GM19468 (cell line): ENCODE data around the gene CARM1.
A peak's percentile ranks its signal among the peaks of the same experiment; 100 is the strongest.
"Not testable (repeated sequence)": the region's sequence is repeated elsewhere in the genome, so short reads cannot be mapped to it uniquely, and the experiment has no call there.

ENCODE experiments used
- ATAC-seq: cut with Tn5 transposase; IDR thresholded peaks from one replicate; pipeline ENCODE4 v1.9.1; 2021; ENCODE audit warnings: mild to moderate bottlenecking, moderate library complexity, moderate number of reproducible peaks; ENCODE audit not compliant: unreplicated experiment; ENCODE audit errors: extremely low read depth

Gene CARM1

DNA sequence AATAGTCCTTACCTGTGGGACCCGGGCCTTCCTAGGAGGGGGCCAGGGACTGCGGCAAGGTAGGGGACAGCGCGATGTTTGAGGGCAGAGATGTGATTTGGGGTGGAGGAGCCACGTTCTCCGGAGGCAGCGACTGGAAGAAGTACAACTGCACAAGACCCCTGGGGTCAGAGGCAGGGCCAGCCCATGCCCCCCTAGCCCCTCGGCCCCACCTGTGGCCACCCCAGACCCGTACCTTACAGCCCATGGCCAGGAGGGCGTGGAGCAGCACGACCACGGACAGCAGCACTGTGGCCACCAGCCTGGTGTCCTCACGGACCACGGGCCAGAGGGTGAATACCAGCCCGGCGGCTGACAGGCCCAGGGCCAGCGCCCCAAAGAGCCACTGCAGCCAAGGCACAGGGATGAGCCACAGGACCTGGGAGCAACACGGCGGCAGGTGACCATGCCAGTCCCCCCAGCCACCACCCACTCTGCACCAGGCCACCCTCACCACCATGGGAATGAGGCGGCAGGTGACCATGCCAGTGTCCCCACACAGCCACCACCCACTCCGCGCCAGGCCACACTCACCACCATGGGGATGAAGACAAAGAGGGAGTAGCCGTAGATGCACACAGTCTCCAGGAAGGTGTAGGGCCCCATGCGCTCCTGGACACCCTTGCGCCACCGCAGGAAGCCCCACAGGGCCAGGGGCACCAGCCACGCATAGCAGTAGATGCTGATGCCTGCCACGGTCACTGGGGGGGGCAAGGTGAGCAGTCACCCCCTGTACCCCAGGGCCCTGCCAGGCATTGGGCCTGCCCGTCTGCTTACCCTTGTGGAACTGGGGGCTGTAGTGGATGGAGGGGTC lies 52.1 kb downstream of the CARM1 start:
- ATAC-seq, result no peak

DNA sequence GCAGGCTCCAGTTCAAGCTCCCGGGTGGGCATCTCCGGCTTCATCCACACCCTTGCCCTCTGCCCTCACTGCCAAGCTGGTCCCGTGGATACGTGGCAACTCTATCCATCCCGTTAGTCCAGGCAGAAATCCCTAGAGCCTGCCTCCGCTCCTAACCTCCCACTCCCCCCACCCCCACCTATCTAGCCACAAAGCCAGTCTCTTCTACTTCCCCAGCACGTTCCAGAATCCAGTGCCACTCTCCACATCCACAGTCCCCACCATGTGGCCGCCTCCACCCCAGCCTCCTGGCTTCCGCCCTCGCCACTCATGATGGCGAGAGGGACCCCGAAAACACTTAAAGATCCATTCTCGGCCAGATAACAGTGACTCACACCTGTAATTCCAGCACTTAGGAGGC lies 53.2 kb downstream of the CARM1 start:
- ATAC-seq, result no peak

DNA sequence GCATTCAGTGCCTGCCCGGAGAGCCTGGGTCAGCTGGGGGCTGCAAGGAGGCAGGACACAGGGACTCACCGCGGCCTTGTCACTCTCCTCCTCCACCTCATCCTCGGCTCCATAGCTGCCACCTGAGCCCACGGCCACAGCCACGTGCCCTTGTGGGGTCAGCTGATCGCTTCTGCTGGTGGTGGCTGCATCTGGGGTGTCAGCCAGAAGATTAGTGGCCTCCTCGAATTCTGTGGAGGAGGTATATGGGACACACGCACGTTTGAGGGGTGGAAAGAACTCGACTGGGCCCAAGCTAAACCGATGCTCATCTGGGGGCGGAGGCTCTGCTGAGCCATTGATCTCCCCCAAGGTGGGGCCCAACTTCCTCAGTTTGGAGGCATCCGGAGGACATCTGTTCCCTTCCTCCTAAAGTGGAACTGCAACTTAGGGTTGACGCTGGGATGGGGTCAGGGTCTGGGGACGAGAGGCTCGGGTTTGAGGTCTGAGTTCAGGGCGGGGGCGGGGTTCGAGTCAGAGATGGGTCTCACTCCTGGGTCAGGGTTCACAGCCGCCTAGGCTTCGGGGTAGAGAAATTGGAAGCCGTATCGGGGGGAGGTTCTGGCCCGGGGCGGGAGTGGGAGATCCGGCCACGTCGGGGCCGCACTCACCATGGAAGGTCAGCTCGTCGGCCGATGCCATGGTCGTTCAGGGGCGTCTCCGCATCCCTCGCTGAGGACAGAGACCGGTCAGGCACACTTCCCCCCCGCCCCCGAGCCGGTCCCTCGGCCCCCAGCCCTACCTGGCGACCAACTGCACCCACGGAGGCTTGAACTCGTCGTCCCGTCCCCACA lies 56.6 kb downstream of the CARM1 start:
- no peak for ATAC-seq

DNA sequence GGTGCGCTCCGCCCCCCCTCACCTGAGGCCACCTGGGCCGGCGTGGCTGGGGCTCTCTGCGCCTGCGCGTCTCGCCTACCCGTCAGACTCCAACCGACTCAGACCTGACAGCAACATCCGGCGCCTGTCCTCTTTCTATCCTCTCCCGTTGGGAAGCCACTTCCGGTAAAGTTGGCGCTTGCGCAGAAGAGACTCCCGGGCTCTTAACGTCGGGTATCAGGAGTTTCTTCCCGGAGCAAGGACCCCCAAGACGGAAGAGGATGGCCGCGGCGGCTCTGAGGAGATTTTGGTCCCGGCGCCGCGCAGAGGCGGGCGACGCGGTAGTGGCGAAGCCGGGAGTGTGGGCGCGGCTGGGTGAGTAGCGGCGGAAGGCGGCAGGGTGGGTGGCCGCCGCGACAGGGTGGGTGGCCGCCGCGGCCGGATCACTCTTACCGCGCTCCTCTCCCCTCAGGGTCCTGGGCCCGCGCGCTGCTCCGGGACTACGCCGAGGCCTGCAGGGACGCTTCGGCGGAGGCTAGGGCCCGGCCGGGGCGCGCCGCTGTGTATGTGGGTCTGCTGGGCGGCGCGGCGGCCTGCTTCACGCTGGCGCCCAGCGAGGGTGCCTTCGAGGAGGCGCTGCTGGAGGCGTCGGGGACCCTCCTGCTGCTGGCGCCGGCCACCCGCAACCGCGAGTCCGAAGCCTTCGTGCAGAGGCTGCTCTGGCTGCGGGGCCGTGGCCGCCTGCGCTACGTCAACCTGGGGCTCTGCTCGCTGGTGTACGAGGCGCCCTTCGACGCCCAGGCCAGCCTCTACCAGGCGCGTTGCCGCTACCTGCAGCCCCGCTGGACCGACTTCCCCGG lies 57.4 kb downstream of the CARM1 start, which contains the start of the genes TIMM29 and YIPF2:
TSS of gene TIMM29 (plus strand) at position 249 of the 839 bp plus-strand sequence. CDS start at position 261, 12 bp downstream.
TSS of gene YIPF2 (minus strand) at position 77 of the 839 bp plus-strand sequence. CDS start 229 bp downstream, outside the sequence.
- no peak for ATAC-seq

DNA sequence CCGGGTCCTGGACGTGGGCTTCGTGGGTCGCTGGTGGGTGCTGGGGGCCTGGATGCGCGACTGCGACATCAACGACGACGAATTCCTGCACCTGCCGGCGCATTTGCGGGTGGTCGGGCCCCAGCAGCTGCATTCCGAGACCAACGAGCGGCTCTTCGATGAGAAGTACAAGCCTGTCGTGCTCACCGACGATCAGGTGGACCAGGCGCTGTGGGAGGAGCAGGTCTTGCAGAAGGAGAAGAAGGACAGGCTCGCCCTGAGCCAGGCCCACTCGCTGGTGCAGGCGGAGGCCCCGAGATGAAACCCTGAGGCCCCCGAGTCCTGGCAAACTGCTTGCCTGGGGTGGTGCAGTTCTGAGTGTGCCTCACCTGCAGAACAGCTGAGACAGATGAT lies 58.0 kb downstream of the CARM1 start:
- no peak for ATAC-seq

DNA sequence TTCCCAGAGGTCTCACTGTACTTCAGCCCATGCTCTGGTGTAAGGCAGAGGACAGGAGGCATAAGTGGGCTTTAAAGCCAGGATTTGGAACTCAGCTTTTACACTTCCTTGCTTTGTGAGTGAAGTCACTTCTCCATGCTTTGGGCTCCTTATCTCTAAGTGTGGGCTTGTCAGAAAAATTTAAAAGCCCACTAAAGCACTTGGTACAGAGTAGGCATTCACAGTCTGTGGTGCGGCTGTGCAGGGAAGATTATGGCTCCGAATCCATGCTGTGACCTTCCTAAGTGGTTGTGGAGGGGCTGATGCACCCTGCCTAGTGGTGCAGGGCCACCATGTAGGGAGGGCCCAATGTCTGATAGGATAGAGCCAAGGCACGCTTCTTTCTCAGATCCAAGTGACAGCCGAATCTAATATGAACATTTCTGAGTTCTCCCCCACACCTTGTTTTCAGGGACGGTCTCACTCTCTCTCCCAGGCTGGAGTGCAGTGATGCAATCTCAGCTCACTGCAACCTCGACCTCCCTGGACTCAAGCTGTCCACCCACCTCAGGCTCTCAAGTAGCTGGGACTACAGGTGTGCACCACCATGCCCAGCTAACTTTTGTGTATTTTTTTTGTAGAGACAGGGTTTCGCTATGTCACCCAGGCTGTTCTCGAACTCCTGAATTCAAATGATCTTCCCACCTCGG lies 64.2 kb downstream of the CARM1 start:
- ATAC-seq, result no peak

DNA sequence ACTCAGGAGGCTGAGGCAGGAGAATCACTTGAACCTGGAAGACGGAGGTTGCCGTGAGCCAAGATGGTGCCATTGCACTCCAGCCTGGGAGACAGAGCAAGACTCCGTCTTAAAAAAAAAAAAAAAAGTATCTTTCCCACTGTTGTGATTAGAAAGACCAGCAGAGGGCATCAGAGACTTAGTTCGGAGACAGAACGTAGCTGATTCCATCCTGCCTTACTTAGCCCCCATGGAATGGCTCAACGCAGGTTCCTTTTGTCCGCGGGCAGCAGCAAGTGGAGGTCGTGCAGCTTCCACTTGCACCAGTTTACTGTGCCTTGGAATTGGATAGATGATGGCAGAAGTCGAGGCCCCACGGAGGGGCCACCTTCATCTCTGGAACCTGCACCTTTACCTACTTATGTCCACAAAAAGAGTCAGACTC lies 65.3 kb downstream of the CARM1 start:
- ATAC-seq, result no peak

DNA sequence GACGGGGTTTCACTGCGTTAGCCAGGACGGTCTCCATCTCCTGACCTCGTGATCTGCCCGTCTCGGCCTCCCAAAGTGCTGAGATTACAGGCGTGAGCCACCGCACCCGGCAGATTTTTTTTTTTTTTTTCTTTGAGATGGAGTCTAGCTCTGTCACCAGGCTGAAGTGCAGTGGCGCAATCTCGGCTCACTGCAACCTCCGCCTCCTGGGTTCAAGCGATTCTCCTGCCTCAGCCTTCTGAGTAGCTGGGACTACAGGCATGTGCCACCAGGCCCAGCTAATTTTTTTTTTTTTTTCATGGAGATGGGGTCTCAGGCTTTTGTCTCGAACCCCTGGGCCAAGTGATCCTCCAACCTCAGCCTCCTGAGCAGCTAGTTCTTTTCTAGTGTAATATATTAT lies 70.3 kb downstream of the CARM1 start:
- ATAC-seq, result not testable (repeated sequence)

DNA sequence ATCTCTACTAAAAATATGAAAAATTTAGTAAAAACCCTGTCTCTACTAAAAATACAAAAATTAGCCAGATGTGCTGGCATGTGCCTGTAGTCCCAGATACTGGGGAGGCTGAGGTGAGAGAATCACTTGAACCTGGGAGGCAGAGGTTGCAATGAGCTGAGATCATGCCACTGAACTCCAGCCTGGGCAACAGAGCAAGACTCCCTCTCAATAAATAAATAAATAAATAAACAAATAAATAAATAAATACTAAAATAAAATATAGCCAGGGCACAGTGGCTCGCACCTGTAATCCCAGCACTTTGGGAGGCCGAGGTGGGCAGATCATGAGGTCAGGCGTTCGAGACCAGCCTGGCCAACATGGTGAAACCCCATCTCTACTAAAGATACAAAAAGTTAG lies 72.1 kb downstream of the CARM1 start:
- ATAC-seq, result not testable (repeated sequence)

DNA sequence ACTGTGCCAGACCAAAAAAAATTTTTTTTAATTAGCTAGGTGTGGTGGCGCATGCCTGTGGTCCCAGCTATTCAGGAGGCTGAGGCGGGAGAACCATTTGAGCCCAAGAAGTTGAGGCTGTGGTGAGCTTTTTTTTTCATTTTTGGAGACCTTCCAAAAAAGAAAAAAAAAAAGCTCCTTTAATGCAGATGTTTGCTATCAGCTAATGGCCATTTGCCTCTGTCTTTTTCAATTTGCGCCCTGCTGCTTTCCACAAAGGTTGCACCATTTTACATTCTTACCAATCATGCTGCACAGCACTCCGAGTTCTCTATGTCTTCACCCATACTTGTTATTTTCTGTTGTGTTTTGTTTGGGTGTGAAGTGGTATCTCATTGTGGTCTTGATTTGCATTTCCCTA lies 73.9 kb downstream of the CARM1 start:
- ATAC-seq, result no peak

DNA sequence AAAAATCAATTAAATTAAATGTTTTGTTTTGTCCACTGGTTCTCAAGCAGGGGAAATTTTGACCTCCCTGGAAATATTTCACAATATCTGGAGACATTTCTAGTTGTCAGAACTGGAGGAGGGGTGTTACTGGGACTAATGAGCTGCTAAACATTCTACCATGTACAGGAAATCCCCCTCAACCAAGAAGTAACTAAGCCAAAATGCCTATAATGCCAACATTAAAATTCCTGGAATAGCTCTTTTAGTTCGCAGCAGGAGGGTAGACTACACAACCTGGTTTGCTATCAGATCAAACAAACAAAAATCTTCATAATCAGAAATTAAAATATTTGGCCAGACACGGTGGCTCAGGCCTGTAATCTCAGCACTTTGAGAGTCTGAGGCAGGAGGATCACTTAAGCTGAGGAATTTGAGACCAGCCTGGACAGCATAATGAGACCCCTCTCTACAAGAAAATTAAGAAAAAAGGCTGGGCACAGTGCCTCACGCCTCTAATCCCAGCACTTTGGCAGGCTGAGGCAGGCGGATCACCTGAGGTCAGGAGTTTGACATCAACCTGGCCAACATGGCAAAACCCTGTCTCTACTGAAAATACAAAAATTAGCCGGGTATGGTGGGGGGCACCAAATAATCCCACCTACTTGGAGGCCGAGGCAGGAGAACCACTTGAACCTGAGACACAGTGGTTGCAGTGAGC lies 75.8 kb downstream of the CARM1 start:
- no peak for ATAC-seq

DNA sequence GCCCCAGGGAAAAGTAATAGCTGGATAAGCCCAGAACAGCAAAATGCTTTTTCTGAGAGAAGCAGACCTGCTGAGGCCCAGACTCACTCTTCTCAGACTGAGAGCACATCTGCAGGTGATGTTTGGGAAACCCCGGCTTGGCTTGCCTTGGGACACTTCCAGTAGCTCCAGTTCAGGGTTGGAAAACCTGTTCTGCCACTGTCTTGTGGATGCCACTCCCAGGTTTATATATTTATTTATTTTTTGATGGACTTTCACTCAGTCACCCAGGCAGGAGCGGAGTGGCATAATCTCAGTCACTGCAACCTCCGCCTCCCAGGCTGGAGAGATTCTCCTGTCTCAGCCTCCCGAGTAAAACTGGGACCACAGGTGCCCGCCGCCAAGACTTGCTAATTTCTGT lies 81.5 kb downstream of the CARM1 start:
- ATAC-seq, result no peak

DNA sequence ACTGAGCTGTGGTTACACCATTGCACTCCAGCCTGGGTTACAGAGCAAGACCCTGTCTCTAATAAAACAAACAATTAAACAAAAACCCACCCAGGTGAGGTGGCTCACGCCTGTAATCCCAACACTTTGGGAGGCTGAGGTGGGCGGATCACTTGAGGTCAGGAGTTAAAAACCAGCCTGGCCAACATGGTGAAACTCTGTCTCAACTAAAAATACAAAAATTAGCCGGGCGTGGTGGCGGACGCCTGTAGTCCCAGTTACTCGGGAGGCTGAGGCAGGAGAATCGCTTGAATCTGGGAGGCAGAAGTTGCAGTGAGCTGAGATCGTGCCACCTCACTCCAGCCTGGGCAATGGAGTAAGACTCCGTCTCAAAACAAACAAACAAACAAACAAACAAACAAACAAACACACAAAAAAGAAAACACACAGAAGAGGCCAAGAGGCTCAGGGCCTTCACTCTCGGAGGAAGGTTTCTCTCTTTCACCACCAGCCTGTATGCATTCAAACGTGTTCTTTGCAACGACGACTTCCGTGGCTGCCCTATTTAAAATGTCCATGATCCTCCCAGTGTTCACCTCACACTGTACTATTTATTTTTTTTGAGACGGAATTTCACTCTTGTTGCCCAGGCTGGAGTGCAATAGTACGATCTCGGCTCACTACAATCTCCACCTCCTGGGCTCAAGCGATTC lies 88.1 kb downstream of the CARM1 start:
- not testable (repeated sequence) for ATAC-seq

DNA sequence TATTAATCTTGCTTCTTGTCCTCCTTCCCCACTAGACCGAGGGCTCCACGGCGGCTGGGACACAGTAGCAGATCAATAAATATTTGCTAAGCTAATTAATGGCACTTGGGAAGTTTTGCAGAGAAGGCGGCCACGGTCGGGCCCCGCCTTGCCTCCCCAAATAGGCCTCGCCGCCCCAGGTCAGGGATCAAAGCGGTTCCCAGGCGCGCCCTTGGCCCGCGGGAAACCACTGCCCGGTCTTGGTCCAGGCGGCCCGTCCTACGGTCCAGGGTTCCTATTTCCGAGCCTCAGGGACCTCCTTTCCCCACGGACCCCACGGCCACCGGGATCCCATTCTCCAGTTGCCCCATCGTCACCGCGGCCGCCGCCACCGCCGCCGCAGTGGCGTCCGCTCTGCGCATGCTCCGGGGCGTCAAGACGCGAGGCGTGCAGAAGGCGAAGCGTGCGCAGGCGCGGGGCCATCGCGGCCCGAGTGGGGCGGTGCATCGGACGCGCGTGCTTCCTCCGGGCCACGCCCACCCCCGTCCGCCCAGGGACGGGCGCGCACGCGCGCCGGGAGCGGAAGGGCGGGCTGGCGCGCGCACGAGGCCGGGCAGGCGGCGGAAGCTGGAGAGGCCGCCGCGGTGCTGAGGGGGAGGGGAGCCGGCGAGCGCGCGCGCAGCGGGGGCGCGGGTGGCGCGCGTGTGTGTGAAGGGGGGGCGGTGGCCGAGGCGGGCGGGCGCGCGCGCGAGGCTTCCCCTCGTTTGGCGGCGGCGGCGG lies 89.1 kb downstream of the CARM1 start, which contains the start of gene SMARCA4:
TSS of gene SMARCA4 (plus strand) at position 717 of the 759 bp plus-strand sequence. CDS start 23,122 bp downstream, outside the sequence.
- peak; percentile 63 for ATAC-seq

DNA sequence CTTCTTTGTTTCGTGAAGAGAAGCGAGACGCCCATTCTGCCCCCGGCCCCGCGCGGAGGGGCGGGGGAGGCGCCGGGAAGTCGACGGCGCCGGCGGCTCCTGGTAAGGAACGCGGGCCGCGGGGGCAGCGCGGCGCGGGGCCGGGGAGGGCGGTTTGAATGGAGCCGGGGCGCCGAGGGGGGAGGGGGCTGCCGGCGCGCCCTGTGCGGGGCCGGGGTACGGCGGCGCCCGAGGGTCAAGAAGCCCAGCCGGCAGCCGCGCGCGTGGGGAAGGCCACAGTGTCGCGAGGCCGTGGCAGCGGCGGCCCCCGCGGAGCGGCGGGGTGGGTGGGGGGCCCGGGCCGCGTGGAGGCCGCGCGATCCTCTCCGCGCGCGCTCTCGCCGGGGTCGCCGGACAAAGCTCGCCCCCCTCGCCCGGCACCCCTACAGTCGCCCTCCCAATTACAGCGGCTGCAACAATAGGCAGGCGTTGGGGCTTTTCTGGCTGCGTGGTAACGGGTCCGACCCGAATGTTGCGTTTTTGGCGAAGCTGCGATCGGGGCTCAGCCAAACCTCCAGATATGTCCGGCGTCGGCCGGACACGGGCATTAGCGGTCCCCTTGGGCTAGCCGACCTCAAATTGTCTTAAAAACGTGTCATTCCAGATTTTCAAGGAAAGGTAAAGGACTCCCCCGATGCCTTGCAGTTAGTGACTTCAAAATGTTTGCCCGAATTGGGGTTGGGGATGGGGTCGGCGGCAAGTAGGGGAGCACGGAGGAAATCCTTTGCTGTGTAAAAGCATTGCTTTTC lies 89.9 kb downstream of the CARM1 start:
- ATAC-seq, result peak; percentile 6

DNA sequence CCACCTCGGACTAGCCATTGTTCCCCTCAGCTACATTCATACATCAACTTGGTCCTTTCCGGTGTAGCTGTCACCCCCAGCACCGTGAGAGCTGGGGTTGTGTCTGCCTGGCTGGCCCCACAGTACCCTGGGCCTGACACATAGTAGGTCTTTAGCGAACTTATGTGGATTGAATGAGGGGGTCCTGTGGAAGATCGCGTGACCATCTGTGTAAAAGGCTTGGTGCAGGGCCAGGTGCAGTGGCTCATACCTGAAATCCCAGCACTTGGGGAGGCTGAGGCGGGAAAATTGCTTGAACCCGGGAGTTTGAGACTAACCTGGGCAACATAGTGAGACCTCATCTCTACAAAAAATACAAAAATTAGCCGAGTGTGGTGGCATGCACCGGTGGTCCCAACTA lies 91.5 kb downstream of the CARM1 start:
- ATAC-seq, result no peak

DNA sequence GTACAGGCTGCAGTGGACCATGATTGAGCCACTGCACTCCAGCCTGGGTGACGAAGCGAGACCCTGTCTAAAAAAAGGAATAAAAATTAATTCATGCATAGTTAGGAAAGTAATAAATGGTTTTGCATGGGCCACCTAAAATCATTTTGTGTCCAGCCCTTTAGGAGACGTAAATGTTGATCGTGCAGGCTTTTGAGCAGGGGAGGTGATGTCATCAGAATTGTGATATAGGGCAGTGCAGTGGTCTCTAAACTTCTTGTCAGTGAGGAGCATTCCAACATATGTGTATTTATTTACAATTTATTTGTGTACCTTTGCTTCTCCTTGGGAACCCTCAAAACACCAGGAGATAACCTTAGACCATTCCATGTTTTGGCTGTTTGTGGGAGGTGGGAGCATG lies 92.5 kb downstream of the CARM1 start:
- ATAC-seq, result no peak
